Mucosa of descending colon (tissue), 3 donors: Measurements from ENCODE around the gene THBD. TPM values are rescaled to one million over a fixed set of nuclear protein-coding genes. Genes with fewer than 3 reads are reported as not detected.

Experiments
- ATAC-seq: fragments of 200-7000 bp; cut with Tn5 transposase; one replicate; pipeline ENCODE4 v1.9.1; 2020; ENCODE audit warnings: mild to moderate bottlenecking, moderate library complexity
- DNase-seq, 3 donors: peaks; one replicate each; pipeline ENCODE4 v3.0.0-alpha.2; 2020
- H3K36me3 ChIP-seq: fragments of 200-600 bp; one replicate; pipeline ENCODE4 v1.8.0; 2021; ENCODE audit warnings: low read depth, mild to moderate bottlenecking
- H3K4me1 ChIP-seq: fragments of 200-600 bp; one replicate; pipeline ENCODE4 v1.8.0; 2021; ENCODE audit warnings: low read depth, mild to moderate bottlenecking
- H3K4me3 ChIP-seq: fragments of 200-600 bp; one replicate; pipeline ENCODE4 v1.8.0; 2021; ENCODE audit warnings: mild to moderate bottlenecking
- H3K9me3 ChIP-seq: fragments of 200-600 bp; one replicate; pipeline ENCODE4 v1.8.0; 2021; ENCODE audit warnings: mild to moderate bottlenecking
- CTCF ChIP-seq: fragments of 200-600 bp; IDR thresholded peaks from one replicate; pipeline ENCODE4 v1.8.0; 2022; ENCODE audit warnings: antibody characterized with exemption, mild to moderate bottlenecking
- intact Hi-C, 2 donors: fragments of 100-400 bp; cut with DNase I in 1 of 2; cut with micrococcal nuclease in 1 of 2; formaldehyde crosslinking; loops; one replicate each; pipeline versions ENCODE4 v1.11.0 to v1.11.1; 2022; cut with DNase I, micrococcal nuclease
- total RNA-seq, 3 donors: library from RNA; stranded (reverse); fragmentation: NEBNext Ultra II Directional in 2 of 3; extraction: Animal tissue kit (Norgen Biotek cat#: 25700) in 2 of 3; gene quantifications; one replicate each; pipeline versions ENCODE4 v1.2.1 to v1.2.4, GENCODE V29; 2021 to 2023
- donor health status: DM: no; HTN: no; CAD: no; lungs with moderate emphysema.
- donor health status: DM: no; HTN: no; CAD: no.
- donor health status: DM: no; HTN: yes; CAD: no.

The THBD gene
- total RNA-seq, 3 donors from 2014 or later, result 1.8 to 8.8 (median 5.9) TPM

- intact Hi-C loops, result no loop called here
- H3K4me1 ChIP-seq, result peaks cover 15% of the 10 kb centered on the region
- no peak for DNase-seq
Observed at GRCh38 chr20:23047001-23047737, 2.3 kb downstream of the THBD start.

GRCh38 chr20:23046431-23046830, 3.0 kb downstream of the THBD start:
- no peaks in the 10 kb centered on the region for H3K9me3 ChIP-seq
- H3K4me3 ChIP-seq, result no peak overlapping the region
- ATAC-seq (no peak), DNase-seq (no peak)
- TF ChIP-seq CTCF, result no peak
- H3K4me1 ChIP-seq, result peaks cover 15% of the 10 kb centered on the region
- intact Hi-C loops, result no loop called here
- no peaks in the 10 kb centered on the region for H3K36me3 ChIP-seq

More at GRCh38 chr20:23047001-23047737, 2.3 kb downstream of the THBD start:
- no peak for TF ChIP-seq CTCF
- no peaks in the 10 kb centered on the region for H3K9me3 ChIP-seq
- peak overlapping the region; percentile 6 for H3K4me3 ChIP-seq
- no peak for ATAC-seq
- no peaks in the 10 kb centered on the region for H3K36me3 ChIP-seq

GRCh38 chr20:23043376-23043775, 6.1 kb downstream of the THBD start:
- Histone ChIP-seq H3K36me3 (no peaks in the 10 kb centered on the region), H3K4me3 (no peak overlapping the region), H3K9me3 (no peaks in the 10 kb centered on the region), H3K4me1 (no peaks in the 10 kb centered on the region)
- DNase-seq (peak in 1 of 3 donors; percentile 51), ATAC-seq (peak; percentile 49)
- intact Hi-C loops, result no loop called here
- TF ChIP-seq CTCF, result no peak

- Histone ChIP-seq H3K36me3 (no peaks in the 10 kb centered on the region), H3K9me3 (no peaks in the 10 kb centered on the region), H3K4me1 (no peaks in the 10 kb centered on the region), H3K4me3 (no peak overlapping the region)
- ATAC-seq (no peak), DNase-seq (no peak)
- intact Hi-C loops, result no loop called here
- TF ChIP-seq CTCF, result no peak
Observed at GRCh38 chr20:23042270-23042669, 7.2 kb downstream of the THBD start.

GRCh38 chr20:23039885-23040508, 9.5 kb downstream of the THBD start:
- Histone ChIP-seq H3K4me3 (no peak overlapping the region), H3K4me1 (no peaks in the 10 kb centered on the region), H3K36me3 (no peaks in the 10 kb centered on the region), H3K9me3 (no peaks in the 10 kb centered on the region)
- TF ChIP-seq CTCF, result no peak
- no peak for DNase-seq
- no peak for ATAC-seq
- intact Hi-C loops, result no loop called here
